Bronchial epithelial cell (primary cell): ENCODE data around the gene STAT5B. TPM values are rescaled to one million over a fixed set of nuclear protein-coding genes. Genes with fewer than 3 reads are reported as not detected.
A peak's percentile ranks its signal among the peaks of the same experiment; 100 is the strongest.

Source experiments
- DNase-seq: peaks from one replicate; pipeline ENCODE4 v3.0.0-alpha.2; 2010; ENCODE audit warnings: low read depth
- FAIRE-seq: peaks from 2 replicates; lab custom pipeline; 2011; peaks lifted over from hg19 to GRCh38; lab: Jason Lieb, UNC
- H3K27me3 ChIP-seq: 2 replicates; pipeline ENCODE4 v1.5.1; 2011; ENCODE audit warnings: low read length; ENCODE audit not compliant: control insufficient read depth, insufficient read depth
- H3K36me3 ChIP-seq: 2 replicates; pipeline ENCODE4 v1.5.1; 2011; ENCODE audit warnings: low read length; ENCODE audit not compliant: control insufficient read depth, insufficient read depth
- H3K4me3 ChIP-seq: 2 replicates; pipeline ENCODE4 v1.5.1; 2011; ENCODE audit warnings: mild to moderate bottlenecking, low read depth, low read length, control low read depth
- CTCF ChIP-seq: IDR thresholded peaks from 2 replicates; pipeline ENCODE4 v1.5.1; 2011; ENCODE audit warnings: mild to moderate bottlenecking, moderate library complexity, low read length, control low read depth, inconsistent platforms; ENCODE audit not compliant: insufficient read depth, severe bottlenecking
- total RNA-seq: library from RNA; depleted of rRNA; stranded (reverse); fragments of >200 nt; gene quantifications from 2 replicates; pipeline ENCODE4 v1.2.1, GENCODE V29; 2014

STAT5B gene
- total RNA-seq, 1 donor from 2014 or later, result 11.6 TPM

- FAIRE-seq (no peak), DNase-seq (no peak)
- Histone ChIP-seq H3K27me3 (peaks cover 16% of the 10 kb centered on the region), H3K36me3 (no peaks in the 10 kb centered on the region), H3K4me3 (no peak within 1 kb of the TSS)
- TF ChIP-seq CTCF, result no peak
Observed at GRCh38 chr17:42184713-42185620, 91.2 kb downstream of the STAT5B start, which contains the start of gene HCRT. TSS of gene HCRT (minus strand) at chr17:42185452. CDS start at chr17:42185365, 87 bp downstream.

- TF ChIP-seq CTCF, result peak; percentile 58
- Histone ChIP-seq H3K36me3 (no peaks in the 10 kb centered on the region), H3K4me3 (peak overlapping the region; percentile 20), H3K27me3 (peaks cover 16% of the 10 kb centered on the region)
- DNase-seq, result no peak
- FAIRE-seq, result no peak
Observed at GRCh38 chr17:42183741-42184711, 92.2 kb downstream of the STAT5B start.

GRCh38 chr17:42182927-42183734, 93.1 kb downstream of the STAT5B start:
- TF ChIP-seq CTCF, result no peak
- Histone ChIP-seq H3K36me3 (no peaks in the 10 kb centered on the region), H3K4me3 (no peak overlapping the region), H3K27me3 (peaks cover 16% of the 10 kb centered on the region)
- DNase-seq, result peak; percentile 45
- FAIRE-seq, result no peak

GRCh38 chr17:42181851-42182207, 94.4 kb downstream of the STAT5B start:
- TF ChIP-seq CTCF, result no peak
- DNase-seq, result no peak
- Histone ChIP-seq H3K36me3 (no peaks in the 10 kb centered on the region), H3K27me3 (peaks cover 16% of the 10 kb centered on the region), H3K4me3 (no peak overlapping the region)
- FAIRE-seq, result no peak

- Histone ChIP-seq H3K27me3 (peaks cover 16% of the 10 kb centered on the region), H3K4me3 (no peak within 1 kb of the TSS), H3K36me3 (no peaks in the 10 kb centered on the region)
- peak; percentile 56 for TF ChIP-seq CTCF
- DNase-seq (peak; percentile 20), FAIRE-seq (peak; percentile 43)
Observed at GRCh38 chr17:42180922-42181850, 95.0 kb downstream of the STAT5B start, which contains the start of gene KCNH4. TSS of gene KCNH4 (minus strand) at chr17:42181142. CDS start at chr17:42180945, 197 bp downstream.
